HEK293 (cell line): Measurements from ENCODE around the gene AUH.

Source experiments
- MEIS1 ChIP-seq: sonication (generic); formaldehyde crosslinking; IDR thresholded peaks from 2 replicates; pipeline ENCODE4 v1.8.1; 2022; ENCODE audit warnings: missing genetic modification reagents, mild to moderate bottlenecking, borderline replicate concordance
- TF ChIP-seq, protein P1 (sequence below): fragments of 450-650 bp; formaldehyde crosslinking; IDR thresholded peaks from 2 replicates; pipeline ENCODE4 v1.5.1; 2016; ENCODE audit warnings: missing biosample characterization, missing genetic modification characterization

DNA sequence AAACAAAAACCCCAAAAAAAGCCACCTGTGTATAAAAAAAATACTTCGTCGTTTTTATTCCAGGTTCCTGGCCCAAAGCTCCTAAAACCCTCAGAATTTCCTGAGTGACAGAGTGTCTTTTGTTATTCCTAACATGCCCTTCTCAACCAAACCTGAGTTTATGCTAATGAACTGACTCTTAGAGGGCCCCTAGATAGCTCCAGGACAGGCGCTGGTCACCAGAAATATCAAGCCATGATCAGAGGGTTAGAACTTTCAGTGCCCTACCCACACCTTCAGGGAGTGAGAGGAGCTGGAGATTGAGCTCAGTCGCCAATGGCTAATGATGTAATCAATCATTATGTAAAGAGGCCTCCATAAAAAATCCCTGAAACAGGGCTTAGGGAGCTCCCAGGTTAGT, 15.7 kb downstream of the AUH start:
- no peak for TF ChIP-seq MEIS1 (CRISPR knock-in tag)
- TF ChIP-seq, protein P1, sequence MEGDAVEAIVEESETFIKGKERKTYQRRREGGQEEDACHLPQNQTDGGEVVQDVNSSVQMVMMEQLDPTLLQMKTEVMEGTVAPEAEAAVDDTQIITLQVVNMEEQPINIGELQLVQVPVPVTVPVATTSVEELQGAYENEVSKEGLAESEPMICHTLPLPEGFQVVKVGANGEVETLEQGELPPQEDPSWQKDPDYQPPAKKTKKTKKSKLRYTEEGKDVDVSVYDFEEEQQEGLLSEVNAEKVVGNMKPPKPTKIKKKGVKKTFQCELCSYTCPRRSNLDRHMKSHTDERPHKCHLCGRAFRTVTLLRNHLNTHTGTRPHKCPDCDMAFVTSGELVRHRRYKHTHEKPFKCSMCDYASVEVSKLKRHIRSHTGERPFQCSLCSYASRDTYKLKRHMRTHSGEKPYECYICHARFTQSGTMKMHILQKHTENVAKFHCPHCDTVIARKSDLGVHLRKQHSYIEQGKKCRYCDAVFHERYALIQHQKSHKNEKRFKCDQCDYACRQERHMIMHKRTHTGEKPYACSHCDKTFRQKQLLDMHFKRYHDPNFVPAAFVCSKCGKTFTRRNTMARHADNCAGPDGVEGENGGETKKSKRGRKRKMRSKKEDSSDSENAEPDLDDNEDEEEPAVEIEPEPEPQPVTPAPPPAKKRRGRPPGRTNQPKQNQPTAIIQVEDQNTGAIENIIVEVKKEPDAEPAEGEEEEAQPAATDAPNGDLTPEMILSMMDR (tag by site-specific recombination), result no peak
